Rectal smooth muscle tissue (tissue), 1 donor: ENCODE data around the gene SHROOM1.

ENCODE experiments used
- H3K27ac ChIP-seq: one replicate; pipeline ENCODE4 v1.7.0; 2013; ENCODE audit warnings: low read depth, low read length, inconsistent platforms
- H3K27me3 ChIP-seq: one replicate; pipeline ENCODE4 v1.7.0; 2013; ENCODE audit warnings: low read length; ENCODE audit not compliant: control insufficient read depth, insufficient read depth
- H3K36me3 ChIP-seq: one replicate; pipeline ENCODE4 v1.7.0; 2013; ENCODE audit warnings: low read length; ENCODE audit not compliant: control insufficient read depth, insufficient read depth
- H3K4me1 ChIP-seq: one replicate; pipeline ENCODE4 v1.7.0; 2013; ENCODE audit warnings: low read length; ENCODE audit not compliant: control insufficient read depth, insufficient read depth
- H3K4me3 ChIP-seq: one replicate; pipeline ENCODE4 v1.7.0; 2013; ENCODE audit warnings: low read length
- H3K9ac ChIP-seq: one replicate; pipeline ENCODE4 v1.7.0; 2013; ENCODE audit warnings: low read length

Gene SHROOM1

DNA sequence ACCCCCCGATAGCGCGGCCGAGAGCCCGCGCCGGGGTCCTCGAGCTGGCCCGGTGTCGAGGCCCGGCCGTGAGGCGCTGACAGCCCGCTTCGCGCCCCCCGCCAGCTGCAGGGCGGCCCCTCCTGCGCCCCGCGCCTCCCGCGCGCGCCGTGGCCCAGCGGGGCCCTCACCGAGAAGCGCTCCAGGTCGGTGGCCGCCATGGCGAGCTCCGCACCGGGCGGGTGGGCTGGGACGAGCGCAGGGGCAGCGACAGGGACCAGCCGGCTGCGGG, 53.6 kb downstream of the SHROOM1 start:
- H3K27me3 ChIP-seq, result peaks cover 4% of the 10 kb centered on the region
- H3K4me1 ChIP-seq, result peaks cover 5% of the 10 kb centered on the region
- H3K36me3 ChIP-seq, result no peaks in the 10 kb centered on the region
- H3K9ac ChIP-seq, result no peak overlapping the region
- peak overlapping the region; percentile 88 for H3K4me3 ChIP-seq
- no peak overlapping the region for H3K27ac ChIP-seq

DNA sequence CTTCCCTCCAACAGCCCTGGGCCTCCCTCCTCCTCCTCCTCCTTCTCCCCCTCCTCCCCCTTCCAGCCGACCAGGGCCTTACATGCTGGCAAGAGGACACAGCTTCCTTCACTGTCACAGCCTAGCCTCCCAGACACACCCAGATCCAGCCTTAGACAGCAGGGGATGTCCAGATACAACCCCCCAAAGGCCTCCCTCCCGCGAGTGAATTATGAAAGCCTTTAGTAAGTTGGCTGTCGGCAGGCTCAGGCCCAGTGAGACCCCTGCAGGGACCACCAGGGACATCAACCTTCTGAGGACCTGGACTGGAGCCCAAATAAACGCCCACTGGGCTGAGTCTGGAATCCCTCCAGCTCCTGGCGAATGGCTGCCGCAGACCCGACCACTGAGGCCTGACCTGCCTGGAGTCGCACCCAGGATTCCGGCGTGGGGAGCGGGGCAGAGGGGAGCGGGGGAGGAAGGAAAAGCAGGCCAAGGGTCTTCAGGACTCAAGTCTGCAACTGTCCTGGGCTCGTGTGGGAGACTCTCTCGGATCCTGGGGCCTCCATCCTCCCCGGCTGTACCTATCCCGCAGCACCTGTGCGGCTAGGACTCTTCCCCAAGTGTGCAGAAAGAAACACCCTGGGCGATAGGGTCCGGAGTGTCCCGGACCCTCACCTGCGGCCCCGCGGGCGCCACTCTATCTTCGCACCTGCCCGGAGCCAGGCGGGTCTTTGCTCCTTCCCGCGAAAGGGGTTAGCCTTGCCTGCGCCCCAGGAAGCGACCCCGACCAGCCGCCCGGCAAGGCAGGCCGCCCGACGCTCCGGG, 54.1 kb downstream of the SHROOM1 start:
- Histone ChIP-seq H3K27me3 (peaks cover 4% of the 10 kb centered on the region), H3K27ac (no peak overlapping the region), H3K36me3 (no peaks in the 10 kb centered on the region), H3K4me1 (peaks cover 5% of the 10 kb centered on the region), H3K4me3 (peak overlapping the region; percentile 88), H3K9ac (no peak overlapping the region)

GRCh38 chr5:132775476-132775961, 54.9 kb downstream of the SHROOM1 start:
- H3K27me3 ChIP-seq, result peaks cover 4% of the 10 kb centered on the region
- no peak overlapping the region for H3K27ac ChIP-seq
- peaks cover 5% of the 10 kb centered on the region for H3K4me1 ChIP-seq

DNA sequence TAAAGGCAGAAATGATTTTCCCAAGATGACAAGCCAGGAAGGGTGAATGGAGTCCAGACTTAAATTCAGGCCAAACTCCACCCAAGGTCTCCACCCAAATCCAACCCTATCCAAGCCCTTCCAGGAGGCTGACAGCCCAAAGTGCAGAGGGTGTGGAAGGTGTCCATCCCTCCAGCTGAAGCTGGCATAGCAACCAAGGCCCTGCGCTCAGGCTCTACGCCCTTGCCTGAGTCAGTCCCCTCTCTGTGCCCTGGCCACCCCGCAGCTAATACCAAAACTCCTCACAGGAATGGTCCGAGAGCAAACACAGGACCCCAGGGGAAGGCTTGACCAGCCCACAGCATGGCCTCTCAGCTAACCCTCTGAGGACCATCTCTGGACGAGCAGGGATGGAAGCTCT, 55.6 kb downstream of the SHROOM1 start:
- Histone ChIP-seq H3K4me1 (peaks cover 5% of the 10 kb centered on the region), H3K9ac (no peak overlapping the region), H3K27ac (no peak overlapping the region), H3K36me3 (no peaks in the 10 kb centered on the region), H3K27me3 (peaks cover 4% of the 10 kb centered on the region), H3K4me3 (no peak overlapping the region)

More at GRCh38 chr5:132775476-132775961, 54.9 kb downstream of the SHROOM1 start:
- H3K9ac ChIP-seq, result no peak overlapping the region
- H3K36me3 ChIP-seq, result no peaks in the 10 kb centered on the region
- H3K4me3 ChIP-seq, result peak overlapping the region; percentile 88

- Histone ChIP-seq H3K27ac (no peak overlapping the region), H3K4me1 (peaks cover 5% of the 10 kb centered on the region), H3K4me3 (no peak overlapping the region), H3K9ac (no peak overlapping the region), H3K27me3 (peaks cover 4% of the 10 kb centered on the region), H3K36me3 (no peaks in the 10 kb centered on the region)
Observed at GRCh38 chr5:132774406-132774805, 56.0 kb downstream of the SHROOM1 start.

DNA sequence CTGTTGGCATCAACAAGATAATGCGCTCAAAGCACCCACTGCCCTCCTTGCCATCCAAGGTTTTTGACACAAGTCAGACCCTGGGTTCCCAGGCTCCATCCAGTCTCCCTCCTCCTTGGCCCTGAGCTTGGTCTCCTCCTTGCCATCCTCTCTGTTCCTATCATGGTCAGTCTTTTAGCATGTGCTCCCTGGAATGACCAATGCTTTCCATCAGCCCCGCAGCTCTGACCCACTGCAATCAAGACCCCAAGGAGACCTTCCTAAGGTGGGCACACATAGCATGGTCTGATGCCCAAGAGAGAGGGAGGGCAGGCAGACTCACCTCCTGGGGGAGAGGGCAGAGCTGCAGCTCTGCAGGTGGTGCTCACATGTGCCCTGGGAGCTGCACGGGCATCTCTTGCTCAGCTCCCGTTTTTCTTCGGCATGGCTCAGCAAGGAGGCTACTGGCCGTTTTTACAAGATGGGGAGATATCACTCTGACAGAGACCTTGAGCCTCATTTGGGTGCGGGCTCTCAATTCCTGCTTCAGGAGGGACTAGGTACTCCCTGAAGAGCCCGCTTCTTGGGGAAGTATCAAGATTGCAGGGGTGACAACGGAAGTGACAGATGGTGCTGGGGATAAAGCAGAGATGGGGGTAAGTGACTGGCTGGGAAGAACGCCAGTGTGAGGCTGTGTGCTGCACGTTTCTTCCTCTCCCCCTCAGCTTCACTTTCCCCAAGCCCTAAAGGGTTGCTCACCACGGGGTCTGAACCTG, 56.7 kb downstream of the SHROOM1 start:
- Histone ChIP-seq H3K4me3 (no peak overlapping the region), H3K27ac (no peak overlapping the region), H3K27me3 (peaks cover 4% of the 10 kb centered on the region), H3K36me3 (no peaks in the 10 kb centered on the region), H3K4me1 (peaks cover 5% of the 10 kb centered on the region), H3K9ac (no peak overlapping the region)

GRCh38 chr5:132773114-132773513, 57.3 kb downstream of the SHROOM1 start:
- Histone ChIP-seq H3K4me3 (no peak overlapping the region), H3K27ac (no peak overlapping the region), H3K27me3 (peaks cover 4% of the 10 kb centered on the region), H3K9ac (no peak overlapping the region), H3K36me3 (no peaks in the 10 kb centered on the region), H3K4me1 (peaks cover 5% of the 10 kb centered on the region)

GRCh38 chr5:132772291-132773070, 58.0 kb downstream of the SHROOM1 start:
- Histone ChIP-seq H3K36me3 (no peaks in the 10 kb centered on the region), H3K27me3 (no peaks in the 10 kb centered on the region), H3K9ac (no peak overlapping the region), H3K27ac (no peak overlapping the region), H3K4me1 (no peaks in the 10 kb centered on the region), H3K4me3 (no peak overlapping the region)
